ENCODE measurements around the gene DHRSX. TPM values are rescaled to one million over a fixed set of nuclear protein-coding genes. Genes with fewer than 3 reads are reported as not detected.
"Not testable (repeated sequence)": the region's sequence is repeated elsewhere in the genome, so short reads cannot be mapped to it uniquely, and the experiment has no call there.

DHRSX gene
- total RNA-seq, 2 experiments from 2014 or later, result 13.8 to 17.7 TPM

- Mint-ChIP-seq H3K36me3 (ENCODE audit: low read depth) (peaks cover 67% of the 10 kb centered on the region), H3K27me3 (no peaks in the 10 kb centered on the region), H3K4me1 (no peaks in the 10 kb centered on the region), H3K9me3 (ENCODE audit: low read depth) (peaks cover 6% of the 10 kb centered on the region), H3K4me3 (no peak overlapping the region), H3K27ac (no peak overlapping the region)
- intact Hi-C loops (cut with DNase I, micrococcal nuclease), result no loop called here
- ChIA-PET POLR2A (no interaction called here), CTCF (no interaction called here)
- ATAC-seq (no peak), DNase-seq (no peak)
These were observed 76.9 kb downstream of the DHRSX start for GRCh38 chrX:2423899-2424298.

DNA sequence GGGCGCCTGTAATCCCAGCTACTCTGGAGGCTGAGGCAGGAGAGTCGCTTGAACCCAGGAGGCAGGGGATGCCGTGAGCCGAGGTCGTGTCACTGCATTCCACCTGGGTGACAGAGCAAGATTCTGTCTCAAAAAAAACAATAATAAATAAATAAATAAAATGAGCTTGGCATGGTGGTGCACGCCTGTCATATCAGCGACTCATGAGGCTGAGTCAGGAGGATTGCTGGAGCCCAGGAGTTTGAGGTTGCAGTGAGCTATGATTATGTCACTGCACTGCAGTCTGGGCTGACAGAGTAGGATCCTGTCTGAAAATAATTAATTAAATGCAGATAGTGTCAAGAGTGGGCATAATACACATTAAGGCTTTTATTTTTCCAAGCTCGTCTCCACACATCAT lies 77.5 kb downstream of the DHRSX start:
- ATAC-seq (no peak), DNase-seq (no peak)
- H3K9me3 Mint-ChIP-seq (ENCODE audit: low read depth), result peaks cover 2% of the 10 kb centered on the region
- no peaks in the 10 kb centered on the region for H3K4me1 Mint-ChIP-seq
- POLR2A ChIA-PET, result no interaction called here
- no peak overlapping the region for H3K4me3 Mint-ChIP-seq
- intact Hi-C loops (cut with DNase I, micrococcal nuclease), result no loop called here
- no peaks in the 10 kb centered on the region for H3K27me3 Mint-ChIP-seq
- CTCF ChIA-PET, result no interaction called here
- no peak overlapping the region for H3K27ac Mint-ChIP-seq
- H3K36me3 Mint-ChIP-seq (ENCODE audit: low read depth), result peaks cover 62% of the 10 kb centered on the region

GRCh38 chrX:2419418-2419817 lies 81.4 kb downstream of the DHRSX start:
- H3K27me3 Mint-ChIP-seq; H3K4me1 Mint-ChIP-seq; POLR2A ChIA-PET; H3K9me3 Mint-ChIP-seq (ENCODE audit: low read depth); ATAC-seq; H3K27ac Mint-ChIP-seq; intact Hi-C loops (cut with DNase I, micrococcal nuclease); DNase-seq; CTCF ChIA-PET; H3K4me3 Mint-ChIP-seq: not testable (repeated sequence)
- peaks cover 28% of the 10 kb centered on the region for H3K36me3 Mint-ChIP-seq (ENCODE audit: low read depth)

GRCh38 chrX:2418000-2418399 lies 82.8 kb downstream of the DHRSX start:
- Mint-ChIP-seq H3K36me3 (ENCODE audit: low read depth) (peaks cover 17% of the 10 kb centered on the region), H3K4me1 (no peaks in the 10 kb centered on the region), H3K27me3 (no peaks in the 10 kb centered on the region), H3K9me3 (ENCODE audit: low read depth) (peaks cover 2% of the 10 kb centered on the region), H3K4me3 (no peak overlapping the region), H3K27ac (no peak overlapping the region)
- ChIA-PET CTCF (no interaction called here), POLR2A (no interaction called here)
- intact Hi-C loops (cut with DNase I, micrococcal nuclease), result no loop called here
- no peak for DNase-seq
- ATAC-seq, result no peak

DNA sequence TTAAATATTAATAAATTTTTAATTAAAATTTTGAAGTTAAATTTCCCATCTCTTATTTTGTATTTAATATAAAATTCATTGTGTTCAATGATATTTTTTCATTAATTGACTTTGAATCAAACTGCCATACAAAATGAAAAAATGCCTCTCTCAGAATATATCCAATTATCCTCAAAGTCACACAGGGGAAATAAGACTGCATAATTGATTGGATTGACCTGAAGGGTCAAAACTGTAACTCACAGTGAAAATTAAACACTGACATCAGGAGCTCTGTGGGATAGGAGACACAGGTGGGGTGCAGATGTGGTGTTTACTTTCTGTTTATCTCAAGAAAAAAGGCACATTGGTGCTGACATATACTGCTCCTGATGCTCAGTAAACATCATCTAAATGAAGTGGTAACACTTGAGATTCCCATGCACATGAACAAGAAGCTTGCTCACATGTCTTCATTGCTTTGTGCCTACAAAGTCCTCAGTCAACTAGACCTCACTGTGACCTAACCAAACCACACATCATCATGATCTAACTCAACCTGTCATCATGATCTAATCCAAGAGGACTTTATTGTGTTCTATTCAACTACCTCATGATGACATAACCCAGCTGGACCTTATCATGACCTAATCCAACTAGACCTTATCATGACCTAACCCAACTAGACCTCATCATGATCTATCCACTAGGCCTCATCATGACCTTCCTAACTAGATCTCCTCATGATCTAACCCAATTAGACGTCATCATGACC lies 83.7 kb downstream of the DHRSX start:
- intact Hi-C loops (cut with DNase I, micrococcal nuclease), result no loop called here
- ChIA-PET CTCF (no interaction called here), POLR2A (no interaction called here)
- DNase-seq (no peak), ATAC-seq (no peak)
- Mint-ChIP-seq H3K27me3 (no peaks in the 10 kb centered on the region), H3K36me3 (ENCODE audit: low read depth) (peaks cover 15% of the 10 kb centered on the region), H3K9me3 (ENCODE audit: low read depth) (peaks cover 2% of the 10 kb centered on the region), H3K27ac (no peak overlapping the region), H3K4me3 (no peak overlapping the region), H3K4me1 (no peaks in the 10 kb centered on the region)

- POLR2A ChIA-PET, result no interaction called here
- Mint-ChIP-seq H3K4me1 (no peaks in the 10 kb centered on the region), H3K27me3 (no peaks in the 10 kb centered on the region), H3K4me3 (no peak overlapping the region), H3K9me3 (ENCODE audit: low read depth) (no peaks in the 10 kb centered on the region), H3K27ac (no peak overlapping the region), H3K36me3 (ENCODE audit: low read depth) (peaks cover 13% of the 10 kb centered on the region)
- no peak for DNase-seq
- intact Hi-C loops (cut with DNase I, micrococcal nuclease), result no loop called here
- no peak for ATAC-seq
- CTCF ChIA-PET, result no interaction called here
These were observed 86.4 kb downstream of the DHRSX start for GRCh38 chrX:2414384-2414783.

DNA sequence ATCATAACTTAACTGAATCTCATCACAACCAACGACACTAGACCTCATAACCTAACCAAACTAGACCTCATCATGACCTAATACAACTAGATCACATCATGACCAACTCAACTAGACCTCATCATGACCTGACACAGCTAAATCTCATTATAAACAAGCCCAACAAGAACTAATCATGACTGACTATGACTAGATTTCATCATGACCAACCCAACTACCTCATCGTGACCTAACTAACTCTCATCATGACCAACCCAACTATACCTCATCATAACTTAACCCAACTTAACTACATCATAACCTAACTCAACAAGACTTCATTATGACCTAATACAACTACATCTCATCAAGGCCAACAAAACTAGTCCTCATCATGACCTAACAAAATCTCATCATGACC lies 86.8 kb downstream of the DHRSX start:
- Mint-ChIP-seq H3K4me3 (no peak overlapping the region), H3K27ac (no peak overlapping the region), H3K36me3 (ENCODE audit: low read depth) (peaks cover 16% of the 10 kb centered on the region), H3K27me3 (no peaks in the 10 kb centered on the region), H3K9me3 (ENCODE audit: low read depth) (no peaks in the 10 kb centered on the region), H3K4me1 (no peaks in the 10 kb centered on the region)
- intact Hi-C loops (cut with DNase I, micrococcal nuclease), result no loop called here
- DNase-seq, result no peak
- ChIA-PET POLR2A (no interaction called here), CTCF (no interaction called here)
- no peak for ATAC-seq

DNA sequence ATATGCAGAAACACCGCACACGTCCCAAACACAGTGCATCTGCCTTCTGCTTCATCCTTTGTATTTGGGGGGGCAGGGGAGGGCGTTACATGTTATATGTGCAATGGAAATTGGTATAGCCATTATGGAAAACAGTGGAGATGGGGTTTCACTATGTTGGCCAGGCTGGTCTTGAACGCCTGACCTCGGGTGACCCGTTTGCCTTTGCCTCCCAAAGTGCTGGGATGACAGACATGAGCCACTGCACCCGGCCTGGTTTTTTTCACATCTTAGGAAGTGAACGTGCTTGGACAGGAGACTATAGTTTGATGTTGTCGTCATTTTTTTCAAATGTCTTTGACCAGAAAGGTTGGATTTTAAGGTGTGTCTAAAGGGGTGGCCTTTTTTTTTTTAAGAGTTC lies 88.6 kb downstream of the DHRSX start:
- POLR2A ChIA-PET, result no interaction called here
- DNase-seq (no peak), ATAC-seq (no peak)
- Mint-ChIP-seq H3K27ac (no peak overlapping the region), H3K4me1 (no peaks in the 10 kb centered on the region), H3K27me3 (no peaks in the 10 kb centered on the region), H3K9me3 (ENCODE audit: low read depth) (peaks cover 3% of the 10 kb centered on the region), H3K4me3 (no peak overlapping the region), H3K36me3 (ENCODE audit: low read depth) (peaks cover 31% of the 10 kb centered on the region)
- intact Hi-C loops (cut with DNase I, micrococcal nuclease), result no loop called here
- CTCF ChIA-PET, result no interaction called here

DNA sequence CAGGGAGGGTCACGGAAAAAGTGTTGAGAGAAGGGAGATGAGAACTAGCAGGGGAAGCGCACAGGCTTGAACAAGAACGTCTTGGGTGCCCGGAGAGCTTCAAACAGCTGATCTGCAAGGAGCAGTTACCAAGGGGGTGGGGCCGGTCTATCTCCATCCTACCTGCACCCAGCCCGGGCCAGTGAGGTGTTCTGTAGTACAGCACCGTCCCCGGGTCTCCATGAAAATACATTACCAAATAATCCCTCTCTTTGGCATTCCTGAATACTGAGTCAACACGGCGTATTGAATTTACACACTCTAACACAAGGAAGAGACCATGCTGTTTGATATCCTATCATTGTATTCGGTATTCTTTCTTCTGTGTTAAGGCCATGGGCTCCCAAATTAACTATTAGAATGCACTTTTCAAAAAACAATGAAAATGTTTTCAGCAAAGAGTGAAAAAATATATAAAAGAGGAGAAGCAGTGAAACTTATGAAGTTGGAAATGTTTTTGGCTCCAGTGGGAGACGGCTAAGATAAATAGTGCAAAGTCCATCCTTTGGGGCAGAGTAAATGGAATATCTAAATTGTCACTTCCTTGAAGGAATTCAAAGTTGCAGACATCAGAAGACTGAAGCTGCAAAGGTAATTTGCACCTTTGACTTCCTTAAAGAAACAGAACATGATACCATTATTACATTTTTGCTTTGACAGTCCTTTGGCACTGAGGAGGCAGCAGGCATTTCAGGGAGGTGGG lies 90.3 kb downstream of the DHRSX start:
- no peak overlapping the region for H3K27ac Mint-ChIP-seq
- H3K36me3 Mint-ChIP-seq (ENCODE audit: low read depth), result peaks cover 38% of the 10 kb centered on the region
- DNase-seq (no peak), ATAC-seq (no peak)
- CTCF ChIA-PET, result no interaction called here
- no peaks in the 10 kb centered on the region for H3K4me1 Mint-ChIP-seq
- POLR2A ChIA-PET, result no interaction called here
- intact Hi-C loops (cut with DNase I, micrococcal nuclease), result no loop called here
- no peaks in the 10 kb centered on the region for H3K27me3 Mint-ChIP-seq
- H3K9me3 Mint-ChIP-seq (ENCODE audit: low read depth), result peaks cover 7% of the 10 kb centered on the region
- H3K4me3 Mint-ChIP-seq, result no peak overlapping the region

- ChIA-PET POLR2A (no interaction called here), CTCF (no interaction called here)
- DNase-seq (no peak), ATAC-seq (no peak)
- no peaks in the 10 kb centered on the region for H3K4me1 Mint-ChIP-seq
- H3K27me3 Mint-ChIP-seq, result no peaks in the 10 kb centered on the region
- peaks cover 38% of the 10 kb centered on the region for H3K36me3 Mint-ChIP-seq (ENCODE audit: low read depth)
- H3K9me3 Mint-ChIP-seq (ENCODE audit: low read depth), result peaks cover 7% of the 10 kb centered on the region
- H3K4me3 Mint-ChIP-seq, result no peak overlapping the region
- H3K27ac Mint-ChIP-seq, result no peak overlapping the region
- intact Hi-C loops (cut with DNase I, micrococcal nuclease), result no loop called here
These were observed 91.0 kb downstream of the DHRSX start for GRCh38 chrX:2409796-2410195.

DNA sequence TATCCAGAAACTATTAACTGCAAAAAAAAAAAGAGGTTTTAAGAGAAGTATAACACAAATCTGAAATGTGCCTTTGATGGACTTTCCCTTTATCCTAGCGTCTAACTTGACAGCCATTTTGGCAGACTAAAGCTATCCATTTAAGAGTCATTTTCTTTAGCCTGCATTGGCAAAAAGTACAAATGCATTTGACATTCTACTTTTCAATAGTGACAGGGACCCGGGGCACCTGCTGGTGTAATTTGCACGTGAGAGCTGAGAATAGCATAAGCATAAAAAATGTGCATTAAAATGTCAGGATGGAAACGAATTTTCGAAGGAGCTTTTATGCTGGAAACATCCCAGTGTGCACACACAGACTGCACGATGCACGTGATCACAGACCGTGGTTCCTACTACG lies 91.9 kb downstream of the DHRSX start:
- POLR2A ChIA-PET, result no interaction called here
- no peak overlapping the region for H3K27ac Mint-ChIP-seq
- H3K27me3 Mint-ChIP-seq, result no peaks in the 10 kb centered on the region
- ATAC-seq (no peak), DNase-seq (no peak)
- peaks cover 7% of the 10 kb centered on the region for H3K9me3 Mint-ChIP-seq (ENCODE audit: low read depth)
- H3K4me3 Mint-ChIP-seq, result no peak overlapping the region
- intact Hi-C loops (cut with DNase I, micrococcal nuclease), result no loop called here
- no peaks in the 10 kb centered on the region for H3K4me1 Mint-ChIP-seq
- peaks cover 40% of the 10 kb centered on the region for H3K36me3 Mint-ChIP-seq (ENCODE audit: low read depth)
- CTCF ChIA-PET, result no interaction called here

DNA sequence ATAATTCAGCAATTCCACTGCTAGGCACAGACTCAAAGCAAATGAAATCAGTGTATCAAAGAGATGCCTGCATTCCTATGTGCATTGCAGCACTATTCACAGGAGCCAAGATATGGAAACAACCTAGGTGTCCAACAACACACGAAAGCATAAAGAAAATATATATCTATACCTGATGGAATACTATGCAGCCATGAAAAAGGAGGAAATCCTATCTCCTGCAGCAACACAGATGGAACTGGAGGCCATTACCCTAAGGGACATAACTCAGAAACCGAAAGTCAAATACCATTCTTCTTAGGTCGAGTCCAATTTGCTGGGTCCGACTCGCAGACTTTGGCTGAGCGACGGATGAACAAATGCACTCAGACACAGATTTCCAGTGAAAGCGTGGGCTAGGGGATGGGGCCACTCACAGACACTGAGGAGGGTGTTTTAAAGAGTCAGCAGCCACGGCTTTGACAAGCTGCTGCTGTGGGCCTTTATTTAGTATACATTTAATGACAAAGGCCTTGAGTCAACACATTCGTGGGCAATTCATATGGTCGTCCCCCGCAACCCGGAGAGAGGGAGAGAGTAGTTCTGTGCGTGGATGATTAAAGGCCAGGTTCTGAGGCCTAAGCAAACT lies 93.8 kb downstream of the DHRSX start:
- no peak overlapping the region for H3K27ac Mint-ChIP-seq
- H3K36me3 Mint-ChIP-seq (ENCODE audit: low read depth), result peaks cover 45% of the 10 kb centered on the region
- ChIA-PET POLR2A (no interaction called here), CTCF (no interaction called here)
- H3K4me1 Mint-ChIP-seq, result no peaks in the 10 kb centered on the region
- DNase-seq (no peak), ATAC-seq (no peak)
- no peaks in the 10 kb centered on the region for H3K27me3 Mint-ChIP-seq
- peaks cover 7% of the 10 kb centered on the region for H3K9me3 Mint-ChIP-seq (ENCODE audit: low read depth)
- intact Hi-C loops (cut with DNase I, micrococcal nuclease), result no loop called here
- no peak overlapping the region for H3K4me3 Mint-ChIP-seq
